Liver (tissue), 9 donors: ENCODE data around the gene ARID3A. TPM values are rescaled to one million over a fixed set of nuclear protein-coding genes. Genes with fewer than 3 reads are reported as not detected.

Source experiments
- DNase-seq: peaks from one replicate; pipeline ENCODE4 v3.0.0-alpha.2; 2017; ENCODE audit warnings: low spot score
- H3K27ac ChIP-seq, 2 donors: one replicate each; pipeline ENCODE4 v1.7.0; 2013; ENCODE audit warnings: inconsistent platforms in 2 of 2, low read length in 2 of 2, control low read depth in 1 of 2, low read depth in 1 of 2, mild to moderate bottlenecking in 1 of 2
- H3K27me3 ChIP-seq, 4 donors: one replicate each; pipeline versions ENCODE4 v1.6.1 to v1.7.0; 2013; ENCODE audit warnings: low read length in 3 of 4, inconsistent platforms in 1 of 4, mild to moderate bottlenecking in 1 of 4, moderate library complexity in 1 of 4; ENCODE audit not compliant: control insufficient read depth in 4 of 4, insufficient read depth in 4 of 4
- H3K36me3 ChIP-seq, 4 donors: one replicate each; pipeline versions ENCODE4 v1.6.1 to v1.7.0; 2013; ENCODE audit warnings: low read length in 3 of 4, mild to moderate bottlenecking in 3 of 4, low read depth in 1 of 4, moderate library complexity in 1 of 4; ENCODE audit not compliant: control insufficient read depth in 4 of 4, insufficient read depth in 3 of 4
- H3K4me1 ChIP-seq, 4 donors: one replicate each; pipeline versions ENCODE4 v1.6.1 to v1.7.0; 2013; ENCODE audit warnings: low read length in 3 of 4, mild to moderate bottlenecking in 3 of 4, moderate library complexity in 1 of 4; ENCODE audit not compliant: control insufficient read depth in 4 of 4, insufficient read depth in 4 of 4
- H3K4me3 ChIP-seq, 3 donors: one replicate each; pipeline versions ENCODE4 v1.6.1 to v1.7.0; 2013; ENCODE audit warnings: low read length in 3 of 3, control low read depth in 1 of 3, low read depth in 1 of 3, mild to moderate bottlenecking in 1 of 3
- H3K9ac ChIP-seq, 2 donors: one replicate each; pipeline ENCODE4 v1.7.0; 2013; ENCODE audit warnings: low read length in 2 of 2, mild to moderate bottlenecking in 2 of 2, moderate library complexity in 2 of 2, control low read depth in 1 of 2, low read depth in 1 of 2
- H3K9me3 ChIP-seq, 4 donors: one replicate each; pipeline versions ENCODE4 v1.6.1 to v1.7.0; 2013; ENCODE audit warnings: low read length in 3 of 4; ENCODE audit not compliant: control insufficient read depth in 4 of 4
- FOXA2 ChIP-seq: IDR thresholded peaks from 2 replicates; pipeline ENCODE4 v1.6.1; 2016; ENCODE audit warnings: antibody characterized with exemption
- GABPA ChIP-seq, 2 donors: IDR thresholded peaks in 1 of 2; conservative IDR thresholded peaks in 1 of 2; 2 replicates each; pipeline ENCODE4 v1.6.1; 2016; ENCODE audit warnings: antibody characterized with exemption in 2 of 2, mild to moderate bottlenecking in 1 of 2, moderate library complexity in 1 of 2
- HNF4A ChIP-seq, 2 donors: conservative IDR thresholded peaks; 2 replicates each; pipeline ENCODE4 v1.6.1; 2016; ENCODE audit warnings: antibody characterized with exemption in 2 of 2, mild to moderate bottlenecking in 2 of 2
- JUND ChIP-seq, 2 donors: IDR thresholded peaks; 2 replicates each; pipeline ENCODE4 v1.6.1; 2016; ENCODE audit warnings: antibody characterized with exemption in 2 of 2
- NR2F2 ChIP-seq: IDR thresholded peaks from 2 replicates; pipeline ENCODE4 v1.6.1; 2016; ENCODE audit warnings: antibody characterized with exemption
- RAD21 ChIP-seq, 2 donors: IDR thresholded peaks; 2 replicates each; pipeline ENCODE4 v1.6.1; 2016; ENCODE audit warnings: antibody characterized with exemption in 2 of 2, mild to moderate bottlenecking in 2 of 2
- REST ChIP-seq: IDR thresholded peaks from 2 replicates; pipeline ENCODE4 v1.6.1; 2016; ENCODE audit warnings: antibody characterized with exemption, mild to moderate bottlenecking
- RXRA ChIP-seq, 2 donors: IDR thresholded peaks; 2 replicates each; pipeline ENCODE4 v1.6.1; 2017 to 2018; ENCODE audit warnings: antibody characterized with exemption in 2 of 2, mild to moderate bottlenecking in 1 of 2
- SP1 ChIP-seq: IDR thresholded peaks from 2 replicates; pipeline ENCODE4 v1.6.1; 2018; ENCODE audit warnings: antibody characterized with exemption, mild to moderate bottlenecking
- TAF1 ChIP-seq: conservative IDR thresholded peaks from 2 replicates; pipeline ENCODE4 v1.6.1; 2016; ENCODE audit warnings: antibody characterized with exemption, mild to moderate bottlenecking
- ZBTB33 ChIP-seq: IDR thresholded peaks from 2 replicates; pipeline ENCODE4 v1.6.1; 2016; ENCODE audit warnings: antibody characterized with exemption
- WGBS: extraction: QIAGEN DNeasy Blood & Tissue Kit; methylation state at CpG from one replicate; pipeline ENCODE4 v1.1.7; 2013; 5-methylcytosine and 5-hydroxymethylcytosine counted together
- polyA plus RNA-seq, 2 donors: library from polyadenylated mRNA; stranded (reverse) in 1 of 2; unstranded in 1 of 2; fragments of 200-250 nt in 1 of 2; fragments of >200 nt in 1 of 2; fragmentation: Nextera tagmentation in 1 of 2; extraction: Ambion mirVana in 1 of 2; gene quantifications; one replicate each; pipeline versions ENCODE4 v1.2.1 to v1.2.3, GENCODE V29; 2013 to 2015
- total RNA-seq, 2 donors: library from RNA; depleted of rRNA; stranded (reverse); fragments of >200 nt; gene quantifications; one replicate each; pipeline ENCODE4 v1.2.3, GENCODE V29; 2014
- TF ChIP-seq, protein P1 (sequence below): fragments of 150-350 bp; IDR thresholded peaks from 2 replicates; pipeline ENCODE4 v1.5.1; 2017; ENCODE audit warnings: improper control_type of control experiment, low read depth, low read length; ENCODE audit not compliant: missing input control
- TF ChIP-seq, protein P2 (sequence below): IDR thresholded peaks from 2 replicates; pipeline ENCODE4 v1.6.1; 2016; ENCODE audit warnings: antibody characterized with exemption
- TF ChIP-seq, protein P3 (sequence below): IDR thresholded peaks from 2 replicates; pipeline ENCODE4 v1.6.1; 2016; ENCODE audit warnings: antibody characterized with exemption
- donor health status: healthy.
- donor health status: healthy.
- donor health status: healthy.
- donor health status: healthy.
- donor health status: healthy.

ARID3A gene
- total and polyA plus RNA-seq, 4 donors, result 0.74 to 42.4 (median 3.1) TPM

- H3K4me1 ChIP-seq, result peaks cover 30 to 49% (median 39%) of the 10 kb centered on the region in 4 donors
- no peaks in the 10 kb centered on the region for H3K9me3 ChIP-seq
- no peak for DNase-seq
- 52% methylated on average over 17 of the region's 17 CpGs for WGBS
- TF ChIP-seq, protein P1, sequence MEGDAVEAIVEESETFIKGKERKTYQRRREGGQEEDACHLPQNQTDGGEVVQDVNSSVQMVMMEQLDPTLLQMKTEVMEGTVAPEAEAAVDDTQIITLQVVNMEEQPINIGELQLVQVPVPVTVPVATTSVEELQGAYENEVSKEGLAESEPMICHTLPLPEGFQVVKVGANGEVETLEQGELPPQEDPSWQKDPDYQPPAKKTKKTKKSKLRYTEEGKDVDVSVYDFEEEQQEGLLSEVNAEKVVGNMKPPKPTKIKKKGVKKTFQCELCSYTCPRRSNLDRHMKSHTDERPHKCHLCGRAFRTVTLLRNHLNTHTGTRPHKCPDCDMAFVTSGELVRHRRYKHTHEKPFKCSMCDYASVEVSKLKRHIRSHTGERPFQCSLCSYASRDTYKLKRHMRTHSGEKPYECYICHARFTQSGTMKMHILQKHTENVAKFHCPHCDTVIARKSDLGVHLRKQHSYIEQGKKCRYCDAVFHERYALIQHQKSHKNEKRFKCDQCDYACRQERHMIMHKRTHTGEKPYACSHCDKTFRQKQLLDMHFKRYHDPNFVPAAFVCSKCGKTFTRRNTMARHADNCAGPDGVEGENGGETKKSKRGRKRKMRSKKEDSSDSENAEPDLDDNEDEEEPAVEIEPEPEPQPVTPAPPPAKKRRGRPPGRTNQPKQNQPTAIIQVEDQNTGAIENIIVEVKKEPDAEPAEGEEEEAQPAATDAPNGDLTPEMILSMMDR, result no peak
- no peak for TF ChIP-seq RAD21 (IDR thresholded peaks at IDR 0.05)
- TF ChIP-seq, protein P2, sequence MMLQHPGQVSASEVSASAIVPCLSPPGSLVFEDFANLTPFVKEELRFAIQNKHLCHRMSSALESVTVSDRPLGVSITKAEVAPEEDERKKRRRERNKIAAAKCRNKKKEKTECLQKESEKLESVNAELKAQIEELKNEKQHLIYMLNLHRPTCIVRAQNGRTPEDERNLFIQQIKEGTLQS, result no peak
- TF ChIP-seq GABPA (IDR thresholded peaks at IDR 0.05 in 1 of 2, conservative IDR thresholded peaks at IDR 0.05 in 1 of 2), result no peak
- TF ChIP-seq ZBTB33, result no peak
- no peak for TF ChIP-seq SP1
- no peak for TF ChIP-seq TAF1
- no peak for TF ChIP-seq JUND (IDR thresholded peaks at IDR 0.05)
- TF ChIP-seq, protein P3, sequence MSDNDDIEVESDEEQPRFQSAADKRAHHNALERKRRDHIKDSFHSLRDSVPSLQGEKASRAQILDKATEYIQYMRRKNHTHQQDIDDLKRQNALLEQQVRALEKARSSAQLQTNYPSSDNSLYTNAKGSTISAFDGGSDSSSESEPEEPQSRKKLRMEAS, result no peak
- no peak for TF ChIP-seq NR2F2
- H3K36me3 ChIP-seq, result peaks cover 0 to under 1% (median under 1%) of the 10 kb centered on the region in 4 donors
- H3K4me3 ChIP-seq, result peak overlapping the region in 2 of 3 donors; percentile 78 to 89
- no peak overlapping the region for H3K27ac ChIP-seq
- H3K9ac ChIP-seq, result peak overlapping the region in 1 of 2 donors; percentile 90
- no peaks in the 10 kb centered on the region for H3K27me3 ChIP-seq
These were observed 93.2 kb downstream of the ARID3A start for GRCh38 chr19:1018932-1019615.

- Histone ChIP-seq H3K27ac (no peak overlapping the region), H3K4me1 (peaks cover 30 to 49% (median 39%) of the 10 kb centered on the region in 4 donors), H3K36me3 (no peaks in the 10 kb centered on the region), H3K9ac (peak overlapping the region in 1 of 2 donors; percentile 90), H3K9me3 (no peaks in the 10 kb centered on the region), H3K4me3 (peak overlapping the region; percentile 78 to 97 (median 89)), H3K27me3 (no peaks in the 10 kb centered on the region)
- WGBS, result 62% methylated on average over 18 of the region's 18 CpGs
- TF ChIP-seq FOXA2 (no peak), REST (no peak), RAD21 (IDR thresholded peaks at IDR 0.05) (no peak), HNF4A (conservative IDR thresholded peaks at IDR 0.05) (no peak), NR2F2 (no peak), ZBTB33 (no peak), RXRA (IDR thresholded peaks at IDR 0.05) (no peak), JUND (IDR thresholded peaks at IDR 0.05) (no peak)
- TF ChIP-seq, protein P1, result no peak
- TF ChIP-seq, protein P3, result no peak
- TF ChIP-seq, protein P2, result no peak
- no peak for DNase-seq
These were observed 93.8 kb downstream of the ARID3A start for GRCh38 chr19:1019616-1019961.
